ENCODE data around the gene CREB3.

The CREB3 gene

GRCh38 chr9:35750256-35750531 is 17.7 kb downstream of the CREB3 start:
- DNase-seq = no peak

GRCh38 chr9:35753466-35753865 is 21.0 kb downstream of the CREB3 start:
- no peak for DNase-seq

GRCh38 chr9:35754264-35754663 is 21.8 kb downstream of the CREB3 start, which contains the start of gene MSMP:
Gene MSMP (minus strand): TSS chr9:35754276. CDS start chr9:35754129, 147 bp downstream.
- no peak for DNase-seq

- DNase-seq = no peak
Observed at GRCh38 chr9:35755071-35755470, 22.6 kb downstream of the CREB3 start.

GRCh38 chr9:35756275-35757225 is 24.1 kb downstream of the CREB3 start:
- no peak for DNase-seq

- DNase-seq = no peak
Observed at GRCh38 chr9:35757226-35757891, 24.9 kb downstream of the CREB3 start.

- no peak for DNase-seq
Observed at GRCh38 chr9:35757892-35758275, 25.4 kb downstream of the CREB3 start.

GRCh38 chr9:35758475-35759050 is 26.1 kb downstream of the CREB3 start:
- no peak for DNase-seq

- DNase-seq = no peak
Observed at GRCh38 chr9:35759795-35760194, 27.3 kb downstream of the CREB3 start.

- no peak for DNase-seq
Observed at GRCh38 chr9:35760651-35761050, 28.2 kb downstream of the CREB3 start.

GRCh38 chr9:35763181-35763580 is 30.7 kb downstream of the CREB3 start:
- DNase-seq = no peak

- no peak for DNase-seq
Observed at GRCh38 chr9:35763803-35764202, 31.3 kb downstream of the CREB3 start.

- no peak for DNase-seq
Observed at GRCh38 chr9:35766997-35767396, 34.5 kb downstream of the CREB3 start.

- no peak for DNase-seq
Observed at GRCh38 chr9:35767458-35767857, 35.0 kb downstream of the CREB3 start.

- no peak for DNase-seq
Observed at GRCh38 chr9:35769763-35770162, 37.3 kb downstream of the CREB3 start.

GRCh38 chr9:35771075-35771433 is 38.6 kb downstream of the CREB3 start:
- DNase-seq = no peak

GRCh38 chr9:35771534-35771933 is 39.1 kb downstream of the CREB3 start:
- DNase-seq = peak; percentile 75

- no peak for DNase-seq
Observed at GRCh38 chr9:35771943-35772342, 39.5 kb downstream of the CREB3 start.

- DNase-seq = no peak
Observed at GRCh38 chr9:35774907-35775635, 42.6 kb downstream of the CREB3 start.

GRCh38 chr9:35776018-35776417 is 43.6 kb downstream of the CREB3 start:
- peak; percentile 77 for DNase-seq

GRCh38 chr9:35778496-35778895 is 46.0 kb downstream of the CREB3 start:
- no peak for DNase-seq

GRCh38 chr9:35781066-35781465 is 48.6 kb downstream of the CREB3 start:
- no peak for DNase-seq

- no peak for DNase-seq
Observed at GRCh38 chr9:35783418-35783817, 51.0 kb downstream of the CREB3 start.
